NCI-H128 (cell line): ENCODE measurements around the gene CHRNB1.
"Not testable (repeated sequence)": the region's sequence is repeated elsewhere in the genome, so short reads cannot be mapped to it uniquely, and the experiment has no call there.

Source experiments
- DNase-seq: peaks from one replicate; lab custom pipeline; 2025; ENCODE audit not compliant: unreplicated experiment; lab: John Stamatoyannopoulos, UW

CHRNB1 gene

DNA sequence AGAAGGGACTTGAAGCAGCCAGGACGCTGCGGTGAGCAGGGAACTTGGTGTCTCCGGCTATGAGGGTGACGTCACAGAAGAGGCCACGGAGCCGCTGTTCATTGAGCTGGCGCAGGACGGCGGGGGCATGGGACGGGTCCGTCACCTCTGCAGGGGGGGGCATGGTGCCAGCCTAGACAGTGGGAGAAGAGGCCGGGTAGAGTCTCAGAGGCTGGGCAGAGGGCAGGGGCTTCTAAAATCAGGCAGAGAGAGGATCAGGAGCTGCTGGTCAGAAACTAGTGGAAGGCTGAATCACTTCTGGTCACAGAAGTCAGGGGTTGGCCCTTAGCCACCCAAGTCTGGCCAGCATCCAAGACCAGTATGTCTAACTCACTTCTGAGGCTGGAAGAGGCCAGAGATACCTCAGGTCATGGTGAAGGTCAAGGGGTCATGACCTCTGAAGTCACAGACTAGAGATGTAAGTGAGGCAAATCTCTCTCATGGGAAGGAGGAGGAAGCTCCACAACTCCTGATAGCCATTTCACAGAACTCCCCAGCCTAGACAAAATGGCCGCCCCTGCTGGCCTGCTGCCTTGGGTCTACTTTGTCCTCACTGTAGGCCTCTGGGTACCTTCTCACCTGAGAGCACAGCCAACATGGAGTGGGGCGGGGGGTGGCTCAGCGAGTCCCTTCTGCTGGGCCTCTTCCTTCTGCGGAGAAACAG is 21.9 kb downstream of the CHRNB1 start:
- DNase-seq: no peak

DNA sequence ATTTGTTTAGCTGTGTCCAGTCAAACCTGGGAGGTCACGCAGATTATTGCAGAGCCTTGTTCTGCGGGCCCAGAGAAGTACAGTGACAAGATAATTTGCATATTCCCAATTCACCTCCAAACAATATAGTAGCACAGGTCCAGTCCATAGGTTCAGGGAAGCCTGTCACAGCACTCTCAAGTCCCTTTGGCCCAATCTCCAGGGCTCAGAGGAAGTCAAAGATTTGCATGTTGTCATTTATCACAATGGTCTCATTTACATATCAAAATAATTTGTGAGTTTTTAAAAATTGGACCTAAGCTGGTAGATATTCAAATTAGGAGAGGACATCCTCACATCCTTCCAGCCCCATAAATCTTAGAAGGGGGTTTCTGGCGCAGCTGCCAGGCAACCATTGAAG is 22.6 kb downstream of the CHRNB1 start:
- DNase-seq: no peak

DNA sequence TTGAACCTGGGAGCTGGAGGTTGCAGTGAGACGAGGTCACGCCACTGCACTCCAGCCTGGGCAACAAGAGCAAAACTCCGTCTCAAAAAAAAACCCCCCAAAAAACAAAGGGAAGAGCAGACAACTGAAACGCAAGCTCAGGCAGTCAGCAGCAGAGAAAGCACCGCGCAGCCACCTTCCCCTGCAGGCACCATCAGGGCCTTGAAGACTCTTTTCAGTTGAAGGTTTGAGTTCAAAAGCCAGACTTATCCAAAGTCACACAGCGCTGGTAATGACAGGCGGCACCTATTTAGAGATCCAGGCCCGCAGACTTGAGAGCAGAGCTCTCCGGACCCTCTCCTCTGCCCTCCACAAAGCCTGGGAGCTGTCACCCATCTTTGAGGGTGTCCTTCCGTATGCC is 23.4 kb downstream of the CHRNB1 start:
- DNase-seq: no peak

DNA sequence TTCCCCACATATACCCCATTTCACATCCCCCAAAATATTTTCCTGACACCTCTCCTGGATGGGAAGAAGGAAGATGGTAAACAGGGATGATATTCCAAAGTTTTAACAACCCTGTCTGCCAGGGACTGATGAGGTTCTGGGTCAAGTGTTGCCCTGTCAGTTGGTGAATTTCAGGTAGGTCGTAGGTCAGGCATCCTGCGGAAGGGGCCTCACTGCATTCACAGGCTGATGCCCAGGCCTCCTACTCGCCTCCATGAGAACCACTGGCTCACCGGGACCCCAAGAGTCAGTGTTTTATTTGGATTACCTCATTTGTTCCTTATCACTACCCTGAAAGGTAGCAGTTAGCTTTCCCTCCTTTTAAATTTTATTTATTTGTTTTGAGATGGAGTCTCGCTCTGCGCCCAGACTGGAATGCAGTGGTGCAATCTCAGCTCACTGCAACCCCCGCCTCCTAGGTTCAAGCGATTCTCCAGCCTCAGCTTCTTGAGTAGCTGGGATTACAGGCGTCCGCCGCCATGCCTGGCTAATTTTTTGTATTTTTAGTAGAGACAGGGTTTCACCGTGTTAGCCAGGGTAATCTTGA is 24.0 kb downstream of the CHRNB1 start:
- DNase-seq: no peak

DNA sequence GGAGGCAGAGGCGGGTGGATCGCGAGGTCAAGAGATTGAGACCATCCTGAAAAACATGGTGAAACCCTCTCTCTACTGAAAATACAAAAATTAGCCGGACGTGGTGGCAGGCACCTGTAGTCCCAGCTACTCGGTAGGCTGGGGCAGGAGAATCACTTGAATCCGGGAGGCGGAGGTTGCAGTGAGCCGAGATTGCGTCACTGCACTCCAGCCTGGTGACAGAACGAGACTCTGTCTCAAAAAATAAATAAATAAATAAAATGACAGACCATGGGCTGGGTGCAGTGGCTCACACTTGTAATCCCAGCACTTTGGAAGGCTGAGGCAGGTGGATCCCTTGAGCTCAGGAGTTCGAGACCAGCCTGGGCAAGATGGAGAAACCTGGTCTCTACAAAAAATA is 25.0 kb downstream of the CHRNB1 start:
- DNase-seq: not testable (repeated sequence)

DNA sequence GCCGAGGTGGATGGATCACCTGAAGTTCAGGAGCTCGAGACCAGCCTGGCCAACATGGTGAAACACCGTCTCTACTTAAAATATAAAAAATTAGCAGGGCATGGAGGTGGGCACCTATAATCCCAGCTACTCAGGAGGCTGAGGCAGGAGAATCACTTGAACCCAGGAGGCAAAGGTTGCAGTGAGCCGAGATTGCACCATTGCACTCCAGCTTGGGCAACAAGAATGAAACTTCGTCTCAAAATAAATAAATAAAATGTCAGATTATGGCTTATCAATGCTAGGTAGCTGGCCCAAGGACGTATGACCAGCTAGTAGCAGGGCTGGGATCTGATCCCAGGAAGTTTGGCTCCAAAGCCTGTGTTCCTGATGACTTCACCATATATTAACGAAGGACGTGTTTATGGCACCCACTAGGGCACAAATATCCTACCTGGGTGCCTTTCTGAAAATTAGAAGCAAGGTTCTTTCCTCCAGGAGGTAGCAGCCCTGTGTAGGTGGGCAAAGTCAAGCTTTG is 25.7 kb downstream of the CHRNB1 start:
- DNase-seq: not testable (repeated sequence)

DNA sequence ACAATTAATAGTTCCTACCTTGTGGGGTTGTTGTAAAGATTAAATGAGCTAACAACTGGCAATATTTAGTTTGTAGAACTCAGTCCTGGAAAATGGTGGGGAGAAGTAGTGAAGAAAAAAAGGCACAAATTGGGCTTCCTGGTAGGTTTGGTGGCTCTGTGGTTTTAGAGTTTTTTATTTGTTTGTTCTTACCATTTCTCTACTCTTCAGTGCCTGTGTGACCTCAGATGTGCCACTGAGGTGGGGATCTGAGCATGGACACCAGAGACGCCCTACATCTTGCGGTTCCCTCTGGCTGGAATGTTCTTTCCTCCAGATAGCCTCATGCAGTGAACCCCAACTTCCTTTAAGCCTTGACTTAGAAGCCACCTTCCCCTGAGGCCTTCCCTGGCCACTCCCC is 26.9 kb downstream of the CHRNB1 start:
- DNase-seq: no peak

DNA sequence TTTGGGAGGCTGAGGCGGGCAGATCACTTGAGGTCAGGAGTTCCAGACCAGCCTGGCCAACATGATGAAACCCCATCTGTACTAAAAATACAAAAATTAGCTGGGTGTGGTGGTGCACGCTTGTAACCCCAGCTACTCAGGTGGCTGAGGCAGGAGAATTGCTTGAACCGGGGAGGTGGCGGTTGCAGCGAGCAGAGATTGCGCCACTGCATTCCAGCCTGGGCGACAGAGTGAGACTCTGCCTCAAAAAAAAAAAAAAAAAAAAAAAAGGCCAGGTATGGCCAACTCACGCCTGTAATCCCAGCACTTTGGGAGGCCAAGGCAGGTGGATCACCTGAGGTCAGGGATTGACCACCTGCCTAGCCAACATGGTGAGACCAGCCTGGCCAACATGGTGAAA is 29.9 kb downstream of the CHRNB1 start:
- not testable (repeated sequence) for DNase-seq

DNA sequence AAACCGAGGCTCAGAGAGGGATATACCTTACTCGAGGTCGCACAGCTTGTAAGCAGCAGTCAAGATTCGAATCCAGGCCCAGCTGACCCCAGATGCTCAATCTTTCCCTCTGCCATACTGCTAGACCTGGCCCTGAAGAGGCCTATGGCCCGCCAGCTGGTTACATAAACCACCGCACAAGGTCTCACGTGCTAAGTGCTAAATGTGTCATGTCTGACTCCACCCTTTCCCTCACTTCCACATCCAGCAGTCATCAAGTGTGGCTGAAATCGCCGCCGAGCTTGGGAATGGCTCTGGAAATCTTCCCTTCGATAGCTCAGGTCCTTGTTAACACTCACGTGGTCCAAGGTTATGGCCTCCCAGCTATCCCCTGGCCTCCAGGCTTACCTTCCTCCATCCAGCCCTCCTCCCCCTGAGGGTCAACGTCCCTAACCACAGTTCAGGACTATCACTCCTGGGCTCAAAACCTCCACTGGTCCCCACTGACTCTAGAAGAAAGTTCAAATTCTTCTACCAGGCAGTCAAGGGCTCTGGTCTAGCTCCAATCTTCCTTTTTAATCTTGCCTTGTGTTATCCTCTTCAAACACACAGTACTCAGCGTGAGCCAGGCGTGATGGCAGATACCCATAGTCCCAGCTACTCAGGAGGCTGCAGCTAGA is 31.0 kb downstream of the CHRNB1 start:
- DNase-seq: no peak

DNA sequence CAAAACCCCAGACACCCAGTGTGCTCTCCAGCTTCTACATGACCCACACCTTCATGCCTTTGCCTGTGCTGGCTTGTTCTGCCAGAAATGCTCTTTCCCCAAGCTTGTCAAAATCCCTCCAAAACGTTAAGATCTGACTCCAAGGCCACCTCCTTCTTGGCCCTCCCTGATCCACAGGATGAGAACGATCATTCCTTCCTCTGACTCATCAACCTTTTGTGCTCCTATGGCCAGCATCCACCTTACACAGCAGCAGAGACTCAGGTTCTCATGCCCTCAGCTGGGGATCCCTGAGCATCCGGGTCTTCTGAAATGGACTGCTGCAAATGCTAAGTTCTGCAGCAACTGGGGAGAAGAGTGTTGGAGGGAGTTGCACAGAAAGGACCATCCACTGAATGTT is 31.6 kb downstream of the CHRNB1 start:
- DNase-seq: no peak

DNA sequence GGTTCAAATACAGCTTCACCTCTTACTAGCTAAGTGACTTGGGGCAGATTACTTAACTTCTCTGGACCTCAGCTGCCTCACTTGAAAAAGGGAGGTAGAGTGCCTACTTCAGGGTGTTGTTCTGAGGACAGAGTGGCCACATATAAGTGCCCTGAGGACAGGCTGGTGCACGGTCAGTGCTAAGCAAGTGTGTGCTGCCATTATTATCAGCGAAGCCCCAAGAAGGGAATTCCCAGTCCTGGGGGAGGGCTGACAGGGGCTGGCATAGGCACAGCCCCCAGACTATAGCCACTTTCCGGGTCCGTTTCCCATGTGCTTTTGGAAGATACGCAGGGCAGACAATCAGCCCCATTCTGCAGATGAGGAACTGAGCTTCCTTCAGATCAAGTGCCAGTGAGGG is 32.1 kb downstream of the CHRNB1 start:
- no peak for DNase-seq

DNA sequence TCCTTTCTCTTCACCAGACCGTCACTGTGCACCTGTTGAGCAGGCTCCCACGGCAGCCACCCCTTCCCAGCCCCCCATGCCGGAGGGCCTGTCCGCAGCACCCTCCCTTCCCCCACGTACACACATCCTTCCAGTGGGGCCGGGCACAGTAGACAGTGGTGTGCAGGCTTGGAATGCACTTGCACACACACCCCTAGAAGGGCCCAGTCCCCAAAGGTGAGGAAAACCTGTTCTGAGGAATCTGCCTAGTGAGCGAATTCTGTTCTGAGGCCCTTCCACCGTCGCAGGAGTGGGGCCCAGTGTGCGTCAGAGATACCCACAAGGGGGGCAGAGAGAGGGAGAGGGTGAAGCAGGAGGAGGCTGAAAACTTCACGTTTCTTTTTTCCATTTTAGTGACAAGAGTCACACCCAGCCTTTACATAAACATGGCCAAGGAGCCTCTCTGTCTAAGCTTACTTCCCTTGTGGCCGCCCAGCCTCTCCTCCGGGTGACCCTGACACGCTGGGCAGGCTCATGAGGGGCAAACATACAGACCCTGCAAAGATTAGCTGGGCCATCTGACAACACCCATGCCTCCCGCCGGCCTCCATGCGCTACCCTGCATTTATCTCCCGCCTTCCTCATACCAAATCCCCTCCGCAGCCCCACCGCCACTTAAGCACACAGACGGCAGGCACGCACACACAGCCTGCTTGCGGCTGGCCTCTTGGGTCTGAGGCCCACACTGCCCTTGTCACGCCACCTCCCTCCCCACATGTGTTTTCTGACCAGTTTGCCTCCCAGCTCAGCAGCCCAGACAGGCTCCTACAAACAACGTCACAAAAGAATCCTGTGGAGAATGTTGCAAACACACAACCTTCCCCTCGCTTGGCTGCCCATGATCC is 32.8 kb downstream of the CHRNB1 start:
- DNase-seq: no peak

DNA sequence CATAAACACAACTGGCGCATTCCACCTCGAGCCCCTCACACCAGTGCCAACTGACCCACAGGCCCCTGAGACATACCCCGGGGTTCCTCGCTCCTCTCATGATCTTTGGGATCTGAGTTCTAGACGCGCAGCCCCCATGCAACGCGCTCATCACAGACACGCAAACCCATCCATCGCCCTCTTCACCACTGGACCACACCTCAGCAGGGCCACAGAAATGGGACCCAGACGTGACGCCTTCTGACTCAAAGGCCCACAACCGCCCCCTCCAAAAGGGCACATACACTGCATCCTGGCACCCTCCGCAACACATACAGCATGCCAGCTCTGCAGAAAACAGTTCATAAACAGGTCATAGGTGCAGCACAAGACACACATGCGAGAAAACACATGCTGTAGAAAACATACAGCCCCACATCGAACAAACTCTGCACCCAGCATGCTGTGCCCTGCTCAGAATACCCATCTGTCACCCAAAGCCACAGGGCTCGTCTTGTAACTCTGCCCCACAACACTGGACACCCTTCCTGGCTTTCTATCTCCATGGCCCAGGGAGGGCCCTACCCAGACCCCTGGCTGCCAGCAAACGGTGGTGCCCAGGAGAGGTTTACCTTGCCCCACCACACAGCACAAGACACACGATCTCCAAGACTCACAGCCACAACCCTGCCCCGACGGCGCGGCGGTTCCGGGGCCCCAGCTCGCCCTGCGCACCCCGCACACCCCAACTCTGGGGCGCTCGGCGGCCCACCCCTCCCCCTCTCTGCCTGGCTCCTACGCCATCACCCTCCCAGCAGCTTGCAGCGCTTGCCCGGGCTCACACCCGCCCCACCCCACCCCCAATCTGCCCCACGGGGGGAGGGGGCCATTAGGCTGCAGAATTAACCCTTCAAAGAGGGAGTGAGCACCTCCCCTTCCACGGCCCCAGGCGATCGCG is 33.7 kb downstream of the CHRNB1 start:
- no peak for DNase-seq

DNA sequence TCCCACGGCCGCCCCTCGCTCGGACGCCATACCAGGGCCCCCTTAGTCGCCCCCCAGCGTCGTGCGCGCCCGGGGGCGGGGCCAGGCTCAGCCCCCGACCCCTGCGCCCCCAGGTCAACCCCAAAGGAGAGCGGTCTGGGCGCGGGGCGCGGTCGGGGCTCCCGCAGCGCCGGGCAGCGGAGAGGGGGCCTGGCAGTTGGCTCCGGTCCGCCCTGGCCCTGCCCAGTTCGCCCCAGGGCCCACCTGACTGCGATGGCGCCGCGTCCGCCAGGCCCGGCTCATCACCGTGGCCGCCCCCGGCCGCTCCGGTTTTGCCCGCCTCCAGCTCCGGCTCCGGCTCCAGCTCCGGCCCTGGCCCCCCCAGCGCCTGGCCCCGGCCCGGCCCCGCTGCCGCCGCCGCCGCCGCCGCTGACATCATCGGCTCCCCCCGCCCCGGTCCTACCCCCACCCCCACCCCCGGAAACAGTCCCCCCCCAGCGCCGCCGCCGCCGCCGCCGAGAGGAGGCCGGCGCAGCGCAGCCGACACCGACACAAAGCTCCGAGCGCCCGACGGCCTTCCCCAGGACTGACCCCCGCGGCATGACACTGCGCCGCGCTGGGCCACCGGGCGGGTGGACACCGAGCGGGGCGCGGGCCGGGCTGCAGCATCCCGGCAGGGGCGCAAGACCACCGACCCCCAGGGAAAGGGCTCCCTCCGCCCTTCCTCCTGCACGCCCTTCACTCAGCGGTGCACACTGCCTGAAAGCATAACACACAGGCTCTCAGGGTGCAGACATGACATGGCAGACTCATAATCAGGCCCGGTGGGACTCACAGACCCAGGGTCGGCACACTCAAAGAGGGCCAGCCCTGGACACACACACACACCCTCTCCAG is 34.6 kb downstream of the CHRNB1 start, which contains the start of gene ZBTB4:
Gene ZBTB4 (minus strand): TSS at position 419 of the 876 bp plus-strand sequence. CDS start 12,830 bp downstream, outside the sequence.
- no peak for DNase-seq

DNA sequence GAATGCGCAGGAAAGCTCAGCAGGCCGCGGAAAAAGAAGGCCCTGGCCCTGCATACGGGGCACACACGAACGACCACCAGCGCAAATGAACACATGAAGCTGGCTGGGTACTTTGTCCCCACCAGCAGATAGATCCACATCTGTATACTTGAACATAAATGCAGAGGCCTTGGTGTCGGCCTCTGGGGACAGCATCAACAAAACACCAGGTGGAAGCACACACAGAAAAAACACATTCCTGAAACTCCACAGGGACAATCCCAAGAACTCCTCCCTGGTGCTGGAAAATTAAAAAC is 35.2 kb downstream of the CHRNB1 start:
- DNase-seq: no peak

DNA sequence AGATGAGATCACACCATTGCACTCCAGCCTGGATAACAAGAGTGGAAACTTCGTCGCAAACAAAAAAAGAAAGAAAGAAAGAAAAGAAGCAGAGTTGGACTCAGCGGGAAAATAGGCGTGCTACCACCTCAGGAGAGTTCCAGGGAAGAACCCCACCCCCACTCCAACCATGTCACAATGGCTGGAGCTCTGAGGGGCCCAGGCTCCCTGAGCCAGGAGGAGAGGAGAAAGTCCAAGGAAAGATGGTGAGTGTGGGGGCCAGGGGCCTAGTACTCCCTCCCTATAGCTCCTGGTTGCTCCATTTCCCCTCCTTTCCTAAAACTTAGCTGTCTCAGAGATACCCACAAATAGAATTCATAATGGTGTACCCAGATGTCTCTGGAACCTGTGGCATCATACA is 36.4 kb downstream of the CHRNB1 start, which contains the start of gene SLC35G6:
Gene SLC35G6 (plus strand): TSS at position 172 of the 400 bp plus-strand sequence. CDS start 71 bp downstream, at position 243.
- not testable (repeated sequence) for DNase-seq

DNA sequence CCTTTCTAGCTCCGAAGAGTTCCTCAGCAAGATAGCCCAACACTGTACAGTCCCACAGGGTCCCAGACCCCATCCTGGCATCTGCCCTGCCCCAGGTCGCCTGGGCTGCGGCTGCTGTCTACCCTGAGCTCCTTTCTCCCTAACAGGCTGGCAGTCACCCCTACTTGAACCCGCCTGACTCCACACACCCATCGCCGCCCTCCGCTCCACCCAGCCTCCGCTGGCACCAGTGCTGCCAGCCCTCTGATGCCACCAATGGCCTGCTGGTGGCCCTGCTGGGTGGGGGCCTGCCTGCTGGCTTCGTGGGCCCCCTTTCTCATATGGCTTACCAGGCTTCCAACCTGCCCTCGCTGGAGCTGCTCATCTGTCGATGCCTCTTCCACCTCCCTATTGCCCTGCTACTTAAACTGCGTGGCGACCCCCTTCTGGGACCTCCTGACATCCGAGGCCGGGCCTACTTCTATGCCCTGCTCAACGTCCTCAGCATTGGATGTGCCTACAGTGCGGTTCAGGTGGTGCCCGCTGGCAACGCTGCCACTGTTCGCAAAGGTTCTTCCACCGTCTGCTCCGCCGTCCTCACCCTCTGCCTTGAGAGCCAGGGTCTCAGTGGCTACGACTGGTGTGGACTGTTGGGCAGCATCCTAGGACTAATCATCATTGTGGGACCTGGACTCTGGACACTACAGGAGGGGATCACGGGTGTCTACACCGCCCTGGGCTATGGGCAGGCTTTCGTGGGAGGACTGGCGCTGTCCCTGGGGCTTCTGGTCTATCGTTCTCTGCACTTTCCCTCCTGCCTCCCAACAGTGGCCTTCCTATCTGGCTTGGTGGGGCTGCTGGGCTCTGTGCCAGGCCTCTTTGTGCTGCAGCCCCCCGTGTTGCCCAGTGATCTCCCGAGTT is 37.2 kb downstream of the CHRNB1 start:
- not testable (repeated sequence) for DNase-seq

DNA sequence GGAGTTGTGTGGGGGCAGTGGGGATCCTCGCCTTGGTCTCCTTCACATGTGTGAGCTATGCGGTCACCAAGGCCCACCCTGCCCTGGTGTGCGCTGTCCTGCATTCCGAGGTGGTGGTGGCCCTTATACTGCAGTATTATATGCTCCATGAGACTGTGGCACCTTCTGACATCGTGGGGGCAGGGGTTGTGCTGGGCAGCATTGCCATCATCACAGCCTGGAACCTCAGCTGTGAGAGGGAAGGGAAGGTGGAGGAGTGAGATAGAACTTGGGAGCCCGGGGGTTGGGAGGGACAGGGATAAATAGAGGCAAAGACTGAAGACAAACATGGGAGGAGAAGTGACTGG is 37.9 kb downstream of the CHRNB1 start:
- not testable (repeated sequence) for DNase-seq
